ENCODE data around the gene SMPD3.
A peak's percentile ranks its signal among the peaks of the same experiment; 100 is the strongest.

The SMPD3 gene

DNA sequence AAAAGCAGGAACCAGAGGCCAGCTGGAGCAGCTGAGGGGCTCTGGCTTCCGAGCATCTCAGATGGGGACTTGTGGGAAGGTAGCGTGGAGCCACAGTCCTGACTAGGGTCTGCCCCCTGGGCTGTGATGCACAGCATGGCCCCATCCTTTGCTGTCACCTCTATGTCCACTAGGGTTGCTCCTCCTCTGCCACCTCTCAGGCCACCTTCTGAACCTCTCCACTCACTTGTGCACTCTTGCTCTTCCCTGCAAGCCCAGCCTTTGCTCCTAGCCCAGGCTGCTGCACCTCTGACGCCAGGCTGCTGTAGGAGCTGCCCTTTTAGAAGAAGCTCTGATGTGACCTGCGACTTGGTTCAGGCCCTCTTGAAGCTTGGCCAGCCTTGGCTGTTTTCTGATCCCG, 24.3 kb upstream of the SMPD3 start:
- no peak for DNase-seq (ENCODE audit: low spot score)

DNA sequence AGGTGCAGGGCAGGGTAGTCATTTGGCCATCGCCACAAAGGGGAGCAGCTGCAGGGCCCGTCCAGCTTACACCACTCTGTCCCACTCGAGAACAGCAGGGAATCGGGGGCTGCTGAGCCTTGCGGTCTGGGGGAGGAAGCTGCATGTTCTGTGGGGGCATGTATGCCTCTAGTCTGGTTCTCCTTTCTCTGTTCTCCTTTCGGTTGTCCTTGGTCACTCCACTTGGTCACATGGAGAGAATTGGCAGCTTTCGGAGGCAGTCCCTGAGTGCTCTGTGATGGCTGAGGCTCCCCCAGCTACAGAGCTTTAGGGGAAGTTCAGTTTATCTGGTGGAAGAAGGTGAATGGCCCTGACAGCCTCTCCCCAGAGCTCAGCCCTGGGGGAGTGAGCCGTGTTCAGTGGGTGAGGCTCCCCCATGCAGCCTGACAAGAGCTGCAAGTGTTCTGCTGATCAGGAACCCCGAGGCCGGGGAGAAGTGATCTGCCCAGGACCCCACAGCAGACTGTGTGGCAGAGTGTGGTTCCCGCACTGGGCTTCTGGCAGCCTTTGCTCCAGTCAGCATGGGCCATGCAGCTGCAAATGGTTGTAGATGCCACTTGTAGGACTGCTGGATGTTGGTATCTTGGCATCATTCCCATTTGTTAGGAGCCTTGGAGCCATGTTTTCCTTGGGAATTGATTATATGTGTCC, 22.3 kb upstream of the SMPD3 start:
- DNase-seq (ENCODE audit: low spot score): no peak

DNA sequence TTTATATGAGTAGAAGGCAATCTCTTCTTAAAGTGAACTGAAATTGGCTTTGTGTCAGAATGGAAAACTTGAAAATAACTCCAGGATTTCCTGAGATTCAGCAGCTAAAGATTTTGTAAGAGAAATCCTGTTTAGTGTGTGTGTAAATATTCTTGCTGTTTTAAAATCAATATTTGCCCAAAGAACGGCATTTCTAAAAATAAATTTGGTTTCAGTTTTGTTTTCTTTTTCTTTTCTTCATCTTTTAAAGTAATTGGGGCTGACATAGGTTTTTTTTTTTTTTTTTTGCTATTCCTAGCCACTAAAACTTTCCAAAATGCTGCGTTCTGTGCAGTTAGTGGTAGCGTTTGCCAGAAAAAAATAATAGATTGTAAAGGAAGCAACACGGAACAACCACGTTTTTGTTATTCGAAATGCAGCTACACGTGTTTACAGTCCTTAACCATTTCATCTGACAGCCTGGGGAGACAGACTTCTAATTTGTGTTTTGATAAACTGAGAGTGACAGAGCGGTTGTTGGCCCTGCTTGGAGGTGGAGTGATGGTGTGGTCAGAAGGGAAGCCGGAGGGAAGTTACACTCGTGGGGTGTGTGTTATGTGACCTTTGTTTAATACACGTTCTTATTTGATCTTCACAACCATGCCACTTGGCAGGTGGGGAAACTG, 21.6 kb upstream of the SMPD3 start:
- no peak for DNase-seq (ENCODE audit: low spot score)

DNA sequence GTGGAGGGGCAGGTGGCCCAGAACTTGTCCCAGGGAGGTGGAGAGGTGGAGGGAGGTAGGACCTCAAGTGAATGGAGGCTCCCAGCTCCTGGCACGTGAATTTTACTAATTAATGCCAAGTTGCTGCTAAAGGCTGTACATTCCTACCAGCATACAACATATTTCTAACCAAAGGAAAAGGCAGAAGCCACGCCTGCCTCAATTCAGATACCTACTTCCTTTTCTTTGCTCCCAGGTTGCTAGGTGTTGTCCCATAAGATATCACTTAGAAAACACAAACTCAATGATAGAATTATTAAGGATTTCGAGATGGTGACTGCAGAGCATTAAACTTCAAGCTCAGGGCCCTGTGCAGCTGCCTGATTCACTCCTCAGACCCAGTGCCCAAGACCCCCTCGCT, 20.5 kb upstream of the SMPD3 start:
- DNase-seq (ENCODE audit: low spot score): no peak

- no peak for DNase-seq (ENCODE audit: low spot score)
Measured at GRCh38 chr16:68466174-68466573, 17.9 kb upstream of the SMPD3 start.

GRCh38 chr16:68463904-68464303, 15.6 kb upstream of the SMPD3 start:
- no peak for DNase-seq (ENCODE audit: low spot score)

DNA sequence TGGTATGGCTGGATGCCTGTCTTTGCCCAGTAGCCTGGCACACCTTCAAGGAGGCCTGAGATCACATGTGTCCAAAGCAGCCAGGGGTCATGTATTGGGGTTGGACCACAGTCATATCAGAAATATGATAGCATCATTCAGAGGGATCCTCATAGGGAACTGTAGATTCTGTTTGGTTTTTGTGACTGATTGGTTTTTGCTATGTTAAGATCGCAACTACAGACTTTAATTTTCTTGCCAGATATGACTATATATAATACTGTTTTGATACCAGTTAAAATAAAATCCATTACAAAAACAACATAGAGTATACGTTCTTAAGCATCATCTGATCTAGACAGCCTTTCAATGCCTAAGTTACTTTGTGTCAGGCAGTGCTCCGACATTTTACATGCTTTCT, 11.8 kb upstream of the SMPD3 start:
- no peak for DNase-seq (ENCODE audit: low spot score)

- DNase-seq (ENCODE audit: low spot score): no peak
Measured at GRCh38 chr16:68459457-68459856, 11.1 kb upstream of the SMPD3 start.

DNA sequence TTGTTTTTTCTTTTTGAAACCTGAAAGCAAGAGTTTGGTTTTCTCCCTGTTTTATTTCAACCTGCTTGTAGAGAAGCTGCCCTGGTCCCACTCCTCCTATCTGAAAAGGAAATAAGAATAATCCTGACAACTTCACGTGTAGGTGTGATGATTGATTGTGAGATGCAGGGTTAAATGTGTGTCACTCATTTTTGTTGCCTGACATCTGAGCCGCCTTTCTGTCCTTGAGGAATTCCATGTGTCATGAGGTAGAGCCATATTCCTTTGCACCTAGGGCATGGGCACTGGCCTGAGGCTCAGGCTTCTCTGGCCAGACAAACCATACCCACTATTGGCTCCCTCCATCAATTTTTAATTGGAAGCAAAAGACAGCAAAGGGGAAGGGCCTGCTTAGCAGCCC, 10.2 kb upstream of the SMPD3 start:
- no peak for DNase-seq (ENCODE audit: low spot score)

DNA sequence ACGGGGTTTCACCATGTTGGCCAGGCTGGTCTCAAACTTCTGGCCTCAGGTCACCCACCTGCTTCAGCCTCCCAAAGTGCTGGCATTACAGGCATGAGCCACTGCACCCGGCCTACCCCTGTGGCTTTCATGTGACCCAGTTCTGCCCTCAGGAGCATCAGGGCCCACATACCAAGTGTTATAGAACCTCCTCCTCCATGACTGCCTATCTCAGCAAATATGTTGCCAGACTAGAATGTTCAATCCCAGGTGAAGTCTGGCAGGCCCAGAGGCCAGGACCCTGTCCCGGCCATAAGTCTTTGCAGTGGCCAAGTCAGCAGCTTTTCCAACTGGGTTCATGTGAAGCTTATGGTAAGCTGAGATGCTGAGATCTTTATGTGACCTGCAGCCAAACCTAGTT, 9.8 kb upstream of the SMPD3 start:
- no peak for DNase-seq (ENCODE audit: low spot score)

- DNase-seq (ENCODE audit: low spot score): no peak
Measured at GRCh38 chr16:68455631-68456030, 7.3 kb upstream of the SMPD3 start.

DNA sequence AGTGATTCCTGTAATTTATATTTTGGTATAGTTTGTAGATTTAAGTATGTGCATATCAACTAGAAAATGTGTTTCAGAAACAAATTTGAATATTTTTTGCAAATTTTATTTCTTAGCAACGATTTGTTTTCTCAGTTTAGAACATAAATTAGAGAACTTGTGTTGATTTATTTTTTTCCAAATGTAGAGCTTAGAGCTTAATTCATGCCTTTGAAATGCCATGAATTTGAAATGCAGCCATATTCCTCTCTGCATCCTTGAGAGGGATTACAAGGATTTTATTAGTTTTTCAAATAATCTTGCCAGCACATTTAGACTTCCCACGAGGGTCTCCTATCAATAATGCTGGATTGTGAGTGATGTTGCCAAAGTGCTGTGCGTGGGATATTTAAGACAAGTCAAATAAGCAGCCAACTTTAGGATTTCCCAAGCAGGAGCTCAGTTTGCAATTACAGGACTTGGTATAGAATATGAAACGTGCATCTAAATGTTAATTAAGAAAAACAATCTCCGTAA, 6.7 kb upstream of the SMPD3 start:
- no peak for DNase-seq (ENCODE audit: low spot score)

DNA sequence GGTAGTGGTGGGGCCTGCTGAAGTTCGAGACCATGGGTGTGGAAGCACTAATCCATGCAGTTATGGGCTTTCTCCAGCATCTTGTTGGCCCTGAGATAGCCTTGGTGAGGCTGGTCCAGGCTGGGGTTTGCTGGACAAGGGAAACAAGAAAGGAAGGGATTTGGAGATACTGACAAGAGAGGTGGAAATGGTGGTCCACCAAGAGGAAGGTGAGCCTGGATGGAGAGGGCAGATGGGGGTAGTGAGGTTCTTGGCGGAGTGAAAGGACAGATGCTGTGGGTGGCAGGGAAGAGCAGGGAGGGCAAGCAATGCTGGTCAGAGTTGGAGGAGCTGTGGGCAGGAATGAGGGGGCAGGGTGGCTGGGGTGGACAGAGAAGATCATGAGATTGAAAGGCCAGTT, 5.5 kb upstream of the SMPD3 start:
- DNase-seq (ENCODE audit: low spot score): no peak

DNA sequence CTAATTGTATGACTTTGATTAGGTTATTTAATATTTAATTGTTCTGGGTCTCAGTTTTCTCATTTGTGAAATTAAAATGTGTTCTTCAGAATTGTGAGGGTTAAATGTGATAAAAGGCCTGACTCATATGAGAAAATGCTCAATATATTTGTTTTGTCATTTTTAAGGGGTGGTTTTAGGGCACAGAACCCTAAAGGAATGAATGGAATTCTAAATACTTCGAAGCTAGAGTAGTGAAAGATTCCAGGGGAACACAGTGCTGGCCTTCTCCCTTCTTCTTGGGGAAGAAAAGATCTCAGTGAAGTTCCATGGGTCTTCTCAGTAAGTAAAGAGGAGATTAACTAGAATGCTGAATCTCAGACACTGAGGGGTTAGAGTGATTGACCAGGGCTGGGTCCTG, 3.9 kb upstream of the SMPD3 start:
- DNase-seq (ENCODE audit: low spot score): no peak

- no peak for DNase-seq (ENCODE audit: low spot score)
Measured at GRCh38 chr16:68451676-68452075, 3.4 kb upstream of the SMPD3 start.

DNA sequence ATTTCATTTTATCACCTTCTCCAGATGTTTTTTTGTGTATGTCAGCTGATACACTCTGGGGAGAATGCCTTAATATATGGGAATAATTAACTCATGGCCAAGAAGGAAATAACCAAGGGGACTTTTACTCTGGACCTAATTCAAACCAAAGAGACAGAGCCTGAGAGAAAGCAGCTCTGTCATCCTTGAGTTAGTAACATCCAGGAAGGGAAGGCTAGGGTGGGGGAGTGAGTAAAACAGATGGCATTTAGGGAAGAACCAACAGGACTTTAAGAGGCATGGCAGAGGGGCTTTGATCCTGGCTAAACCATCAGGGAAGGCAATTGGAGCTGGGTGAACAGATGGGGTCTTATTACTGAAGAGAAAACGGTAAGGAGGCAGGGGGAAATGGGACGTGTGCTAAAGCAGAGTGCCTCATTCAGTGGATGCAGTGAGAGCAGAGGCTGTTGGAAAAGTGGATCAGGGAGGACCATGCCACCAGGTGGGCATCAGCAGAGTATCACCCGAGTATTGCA, 2.5 kb upstream of the SMPD3 start:
- DNase-seq (ENCODE audit: low spot score): peak; percentile 46

- no peak for DNase-seq (ENCODE audit: low spot score)
Measured at GRCh38 chr16:68447653-68448359, 502 bp downstream of the SMPD3 start.

DNA sequence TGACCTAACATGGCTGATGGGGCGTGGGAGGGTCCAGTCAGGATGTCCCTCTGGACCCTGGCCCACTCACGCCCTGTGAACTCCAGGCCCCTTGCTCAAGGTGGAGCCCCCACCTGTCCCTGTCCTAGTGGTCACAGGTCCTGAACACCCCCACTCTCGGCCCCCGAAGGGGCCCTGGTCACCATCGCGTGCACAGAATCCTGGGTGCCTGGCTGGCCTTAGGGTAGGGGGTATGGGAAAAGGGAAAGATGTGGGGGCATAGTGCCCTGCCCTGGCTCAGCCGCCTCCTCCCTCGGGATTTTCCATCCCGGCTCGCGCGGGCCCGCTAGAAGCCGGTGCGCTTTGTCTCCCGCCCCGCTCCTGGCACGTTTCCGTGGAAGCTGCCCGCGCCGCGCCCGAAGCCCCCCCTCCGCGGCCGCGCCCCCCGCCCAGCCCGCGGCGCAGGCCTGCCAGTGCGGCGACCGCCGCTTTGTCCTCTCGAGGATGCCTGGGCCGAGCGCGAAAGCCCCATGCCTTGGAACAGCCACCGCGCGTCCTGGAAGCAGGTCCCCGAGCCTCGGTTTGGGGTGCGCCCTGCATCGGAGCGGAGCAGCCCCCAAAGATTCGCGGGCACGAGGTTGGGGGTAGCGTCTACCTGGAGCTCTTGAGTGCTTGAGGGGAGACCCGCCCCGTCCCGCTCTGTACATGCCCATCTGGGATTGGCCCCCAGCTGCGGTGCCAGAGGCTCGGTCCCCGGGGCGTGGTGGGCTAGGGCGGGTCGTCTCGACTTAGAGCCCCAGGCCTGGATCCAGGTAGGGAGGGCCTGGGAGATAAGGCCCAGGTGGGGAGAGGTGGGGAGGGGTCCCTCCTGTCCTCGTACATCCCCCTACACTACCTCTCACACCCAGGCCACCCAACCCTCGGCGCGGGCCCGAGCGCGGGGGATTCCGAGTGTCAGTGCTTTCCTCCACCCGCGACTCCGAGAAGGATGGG, 1.3 kb downstream of the SMPD3 start:
- DNase-seq (ENCODE audit: low spot score): no peak

DNA sequence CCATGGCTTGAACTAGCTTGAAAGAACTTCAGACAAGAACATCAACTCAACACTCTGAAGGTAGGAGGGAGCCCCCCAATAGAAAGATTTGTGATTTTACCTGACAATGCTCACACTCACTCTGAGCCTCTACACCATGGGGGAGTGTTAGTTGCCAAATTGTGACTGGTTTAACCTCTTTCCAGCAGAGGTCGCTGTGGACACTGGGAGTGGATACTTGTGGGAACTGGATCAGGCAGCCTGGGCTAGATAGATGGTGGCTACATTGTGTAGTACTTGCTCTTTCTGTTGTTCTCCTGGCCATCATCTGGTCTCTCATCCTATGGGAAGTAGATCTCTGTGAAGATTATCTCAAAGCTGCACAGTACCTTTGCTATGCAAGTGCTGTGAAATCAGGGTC, 2.9 kb downstream of the SMPD3 start:
- DNase-seq (ENCODE audit: low spot score): peak; percentile 47

DNA sequence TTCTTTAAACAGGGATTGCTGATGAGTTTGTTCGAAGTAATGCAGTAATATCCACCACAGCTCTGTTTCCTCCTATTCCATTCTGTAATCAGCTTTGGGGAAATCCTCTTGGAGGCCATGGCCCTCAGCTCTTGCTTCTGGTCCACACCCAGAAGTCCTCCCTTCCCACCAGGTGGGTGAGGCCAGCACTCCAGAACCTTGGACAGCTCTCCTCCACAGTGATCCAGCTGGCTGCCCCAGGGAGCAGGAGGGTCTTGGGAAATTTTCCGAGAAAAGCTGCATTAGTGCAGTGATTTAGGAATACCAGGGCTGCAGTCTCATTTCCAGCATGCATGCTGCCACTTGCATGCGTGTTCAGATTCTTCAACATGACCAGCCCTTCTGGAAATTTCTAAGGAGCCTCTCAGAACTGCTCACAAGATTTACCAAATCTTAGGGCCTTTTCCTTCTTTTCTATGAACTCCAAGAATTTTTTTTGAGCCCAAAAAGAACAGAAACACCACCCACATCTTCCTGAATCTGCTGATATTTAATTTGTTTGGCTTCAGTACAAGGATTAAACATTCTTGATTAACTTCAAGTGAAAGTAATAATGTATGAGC, 4.2 kb downstream of the SMPD3 start:
- DNase-seq (ENCODE audit: low spot score): peak; percentile 21

- DNase-seq (ENCODE audit: low spot score): no peak
Measured at GRCh38 chr16:68436581-68436980, 11.7 kb downstream of the SMPD3 start.

Data from kidney tubule cell (primary cell).